ENCODE data around the gene PIK3CA. TPM values are rescaled to one million over a fixed set of nuclear protein-coding genes. Genes with fewer than 3 reads are reported as not detected.

PIK3CA gene
- polyA plus RNA-seq, 4 donors, result 24.0 to 34.1 (median 30.7) TPM

Other genes with a start within 250 kb of the PIK3CA start
- gene ZMAT3, start 76.5 kb upstream of the PIK3CA start, polyA plus RNA-seq (ENCODE audit: insufficient read length in 4 of 4), result 10 to 100 TPM in 2 of 4 donors, 1 to 10 TPM in 2; 9.1 to 11.0 (median 10.3) TPM
- gene KCNMB3, start 102.8 kb downstream of the PIK3CA start, polyA plus RNA-seq (ENCODE audit: insufficient read length in 4 of 4), result 1 to 10 TPM; 4.8 to 7.3 (median 6.2) TPM
- gene ZNF639, start 174.7 kb downstream of the PIK3CA start, polyA plus RNA-seq (ENCODE audit: insufficient read length in 4 of 4), result 10 to 100 TPM; 50.7 to 64.4 (median 62.6) TPM
- gene MFN1, start 199.4 kb downstream of the PIK3CA start, polyA plus RNA-seq (ENCODE audit: insufficient read length in 4 of 4), result 10 to 100 TPM; 53.6 to 70.8 (median 67.5) TPM